K562 (cell line): Measurements from ENCODE around the gene CCDC3. TPM values are rescaled to one million over a fixed set of nuclear protein-coding genes. Genes with fewer than 3 reads are reported as not detected.

ENCODE experiments used
- ATAC-seq: fragments of 200-7000 bp; cut with Tn5 transposase; 3 replicates; pipeline ENCODE4 v1.9.1; 2020; ENCODE audit warnings: moderate library complexity
- BruUV-seq: library from RNA; stranded (reverse); fragments of 400-500 nt; replicated peaks from 2 replicates; lab custom pipeline; 2021; lab: Mats Ljungman, UMichigan
- CTCF ChIA-PET: fragments of 300-600 bp; formaldehyde crosslinking; extraction: SDS; loops from one replicate; lab custom pipeline; 2021; ENCODE audit warnings: low intra/inter-chr PET ratio; lab: Yijun Ruan, JAX
- POLR2A ChIA-PET: fragments of 300-600, 350-650 bp; sonication (Branson Sonifier 250); formaldehyde crosslinking; extraction: SDS; loops from one replicate; lab custom pipeline; 2021; ENCODE audit warnings: antibody characterized with exemption, inconsistent platforms; lab: Yijun Ruan, JAX
- DNase-seq, 4 experiments: peaks; one replicate each; pipeline versions ENCODE4 v3.0.0 to v3.0.0-alpha.2; 2011 to 2018; ENCODE audit warnings: low spot score in 3 of 4, mixed read lengths in 3 of 4; ENCODE audit errors: extremely low read depth in 1 of 4
- FAIRE-seq: peaks from 2 replicates; lab custom pipeline; 2011; peaks lifted over from hg19 to GRCh38; lab: Jason Lieb, UNC
- H2AFZ ChIP-seq: 2 replicates; pipeline ENCODE4 v1.6.0; 2011; ENCODE audit warnings: low read depth, low read length, control low read depth, inconsistent platforms
- H3K27ac ChIP-seq: fragments of 200-600 bp; 3 replicates; pipeline ENCODE4 v1.8.0; 2011; ENCODE audit warnings: low read depth, mild to moderate bottlenecking, control low read depth, inconsistent platforms, low read length, moderate library complexity, mixed read lengths; ENCODE audit errors: extremely low read depth
- H3K27me3 ChIP-seq, 2 experiments: fragments of 300-600 bp in 1 of 2; 2 replicates in 1 of 2; 3 replicates in 1 of 2; pipeline versions ENCODE4 v1.6.0 to v1.8.0; 2011; ENCODE audit warnings: inconsistent platforms in 2 of 2, low read length in 2 of 2, mild to moderate bottlenecking in 1 of 2, mixed read lengths in 1 of 2, moderate library complexity in 1 of 2; ENCODE audit not compliant: control insufficient read depth in 2 of 2, insufficient read depth in 2 of 2
- H3K36me3 ChIP-seq: fragments of 300-600 bp; 3 replicates; pipeline ENCODE4 v1.8.0; 2011; ENCODE audit warnings: mild to moderate bottlenecking, low read length, inconsistent platforms; ENCODE audit not compliant: control insufficient read depth, insufficient read depth
- H3K4me1 ChIP-seq, 2 experiments: fragments of 200-600 bp in 1 of 2; replicated peaks in 1 of 2; 2 replicates in 1 of 2; 3 replicates in 1 of 2; pipeline versions ENCODE4 v1.5.1 to v1.8.0; 2011; ENCODE audit warnings: inconsistent platforms in 2 of 2, low read length in 2 of 2, mild to moderate bottlenecking in 1 of 2, mixed read lengths in 1 of 2, moderate library complexity in 1 of 2; ENCODE audit not compliant: control insufficient read depth in 2 of 2, insufficient read depth in 2 of 2
- H3K4me2 ChIP-seq: 2 replicates; pipeline ENCODE4 v1.6.1; 2011; ENCODE audit warnings: low read length, control low read depth, inconsistent platforms, mixed read lengths; ENCODE audit not compliant: insufficient read depth
- H3K4me3 ChIP-seq: fragments of 200-600 bp; sonication (generic), shearing (Covaris generic); 2 replicates; pipeline ENCODE4 v1.5.1; 2016; ENCODE audit warnings: control low read depth, inconsistent platforms
- H3K79me2 ChIP-seq: fragments of 200-600 bp; 3 replicates; pipeline ENCODE4 v1.8.0; 2011; ENCODE audit warnings: low read length, inconsistent platforms; ENCODE audit not compliant: control insufficient read depth, insufficient read depth
- H3K9ac ChIP-seq, 2 experiments: 2 replicates each; pipeline versions ENCODE4 v1.6.0 to v1.6.1; 2011; ENCODE audit warnings: low read depth in 2 of 2, low read length in 2 of 2, control low read depth in 1 of 2, inconsistent platforms in 1 of 2, mild to moderate bottlenecking in 1 of 2, mixed read lengths in 1 of 2; ENCODE audit not compliant: insufficient read depth in 1 of 2
- H3K9me1 ChIP-seq: one replicate; pipeline ENCODE4 v1.6.0; 2011; ENCODE audit warnings: inconsistent platforms, mild to moderate bottlenecking, low read length, moderate library complexity; ENCODE audit not compliant: control insufficient read depth, insufficient read depth
- H3K9me3 ChIP-seq: replicated peaks from 2 replicates; pipeline ENCODE4 v1.5.1; 2011; ENCODE audit warnings: low read depth, low read length, inconsistent platforms; ENCODE audit not compliant: control insufficient read depth, insufficient read depth
- H4K20me1 ChIP-seq: replicated peaks from 2 replicates; pipeline ENCODE4 v1.6.1; 2011; ENCODE audit warnings: low read length, inconsistent platforms, mixed read lengths; ENCODE audit not compliant: control insufficient read depth, insufficient read depth
- CREB5 ChIP-seq: fragments of 250-450 bp; sonication (Bioruptor Pico); IDR thresholded peaks from 2 replicates; pipeline ENCODE4 v1.5.0; 2020; ENCODE audit warnings: mild to moderate bottlenecking
- ESRRB ChIP-seq: fragments of 250-450 bp; sonication (Bioruptor Pico); IDR thresholded peaks from 2 replicates; pipeline ENCODE4 v1.5.0; 2020; ENCODE audit warnings: mild to moderate bottlenecking, moderate library complexity, borderline replicate concordance
- GABPA ChIP-seq: fragments of 200-800 bp; sonication (Bioruptor generic); conservative IDR thresholded peaks from 2 replicates; pipeline ENCODE4 v1.6.1; 2016; ENCODE audit warnings: low read depth, missing genetic modification characterization, missing compliant biosample characterization
- GABPB1 ChIP-seq: sonication (generic); formaldehyde crosslinking; IDR thresholded peaks from 2 replicates; pipeline ENCODE4 v1.8.0; 2022; ENCODE audit warnings: mild to moderate bottlenecking, missing genetic modification reagents
- GABPB2 ChIP-seq: fragments of 250-450 bp; sonication (Bioruptor Pico); conservative IDR thresholded peaks from 2 replicates; pipeline ENCODE4 v1.5.1; 2021; ENCODE audit warnings: mild to moderate bottlenecking
- JUND ChIP-seq, 2 experiments: IDR thresholded peaks; 2 replicates in 1 of 2; 3 replicates in 1 of 2; pipeline ENCODE4 v1.6.1; 2011; ENCODE audit warnings: borderline replicate concordance in 2 of 2, low read depth in 2 of 2, low read length in 2 of 2, improper control_type of control experiment in 1 of 2, missing biosample characterization in 1 of 2, missing genetic modification characterization in 1 of 2, missing genetic modification reagents in 1 of 2
- NEUROD1 ChIP-seq: fragments of 150-350 bp; IDR thresholded peaks from 2 replicates; pipeline ENCODE4 v1.6.1; 2014; ENCODE audit warnings: borderline replicate concordance, low read length, low read depth; ENCODE audit not compliant: partially characterized antibody
- NFRKB ChIP-seq: fragments of 450-650 bp; IDR thresholded peaks from 2 replicates; pipeline ENCODE4 v1.6.1; 2016; ENCODE audit warnings: low read depth
- NONO ChIP-seq, 2 experiments: fragments of 200-400 bp in 1 of 2; fragments of 450-650 bp in 1 of 2; formaldehyde crosslinking in 1 of 2; IDR thresholded peaks; 2 replicates each; pipeline ENCODE4 v1.6.1; 2017; ENCODE audit warnings: low read depth in 2 of 2, mild to moderate bottlenecking in 2 of 2, moderate library complexity in 2 of 2, low read length in 1 of 2
- POLR2H ChIP-seq: IDR thresholded peaks from 2 replicates; pipeline ENCODE4 v1.6.1; 2016; ENCODE audit warnings: missing genetic modification characterization, low read depth, mild to moderate bottlenecking, control low read depth, missing compliant biosample characterization, moderate library complexity
- ZNF197 ChIP-seq: fragments of 200-800 bp; sonication (Bioruptor generic); IDR thresholded peaks from 2 replicates; pipeline ENCODE4 v1.6.1; 2016; ENCODE audit warnings: low read depth, missing genetic modification characterization, missing compliant biosample characterization
- WGBS: fragments of 100-300 bp; shearing (Covaris generic); methylation state at CpG from one replicate; pipeline ENCODE4 v1.1.6; 2016; ENCODE audit warnings: low coverage, mixed read lengths; ENCODE audit not compliant: insufficient coverage; ENCODE audit errors: missing lambda C conversion rate; 5-methylcytosine and 5-hydroxymethylcytosine counted together
- in situ Hi-C: fragments of 300-500 bp; cut with MboI; formaldehyde crosslinking; loops from 4 replicates; pipeline ENCODE4 v1.15.0; 2018; ENCODE audit warnings: inconsistent platforms, mixed read lengths
- intact Hi-C: fragments of 100-400 bp; cut with micrococcal nuclease; formaldehyde crosslinking; loops from 2 replicates; pipeline ENCODE4 v1.14.2; 2022
- polyA plus RNA-seq, 8 experiments: library from polyadenylated mRNA; depleted of rRNA in 4 of 8; stranded (reverse) in 5 of 8; unstranded in 3 of 8; fragments of >200 nt; fragmentation: Nextera tagmentation in 2 of 8; fragmentation: Illumina TruSeq in 1 of 8; extraction: Ambion mirVana in 2 of 8; extraction: Trizol in 1 of 8; gene quantifications; 2 replicates each; pipeline versions ENCODE4 v1.2.1 to v1.2.3, GENCODE V29; 2011 to 2014; ENCODE audit warnings: inconsistent platforms in 1 of 8, missing spikeins in 1 of 8
- total RNA-seq, 7 experiments: library from RNA; depleted of rRNA in 6 of 7; stranded (reverse); fragments of >200 nt in 6 of 7; fragmentation: Illumina TruSeq in 2 of 7; extraction: Trizol in 2 of 7; gene quantifications; 2 replicates each; pipeline versions ENCODE4 v1.2.1 to v1.2.3, GENCODE V29; 2011 to 2021; ENCODE audit warnings: low replicate concordance in 1 of 7

The CCDC3 gene
- total and polyA plus RNA-seq, 9 of the 15 experiments (the other 6 are each of a cell fraction or from before 2014, with no cell fraction given): not detected

- TF ChIP-seq GABPA (tag) (no peak), POLR2H (tag) (no peak), NFRKB (no peak), NEUROD1 (no peak), NONO (IDR thresholded peaks at IDR 0.05; ENCODE audit: low read depth in 2 of 2, low read length in 1 of 2) (no peak), GABPB2 (CRISPR knock-in tag) (no peak), JUND (IDR thresholded peaks at IDR 0.05; ENCODE audit: borderline replicate concordance, low read depth, low read length) (no peak), JUND (tag; IDR thresholded peaks at IDR 0.05; ENCODE audit: borderline replicate concordance, low read depth, low read length) (no peak), ZNF197 (CRISPR knock-in tag) (no peak), CREB5 (CRISPR knock-in tag) (no peak), ESRRB (CRISPR knock-in tag) (no peak), GABPB1 (CRISPR knock-in tag) (no peak)
- FAIRE-seq: no peak
- WGBS: 2% methylated on average over 9 of the region's 9 CpGs
Measured at GRCh38 chr10:12974078-12974477, 27.4 kb downstream of the CCDC3 start.

More at GRCh38 chr10:12974078-12974477, 27.4 kb downstream of the CCDC3 start:
- ATAC-seq (no peak), DNase-seq (no peak)
- Histone ChIP-seq H3K27me3 (peaks cover 8 to 29% of the 10 kb centered on the region in 2 experiments), H3K79me2 (no peaks in the 10 kb centered on the region), H3K4me3 (no peak overlapping the region), H3K9me1 (no peaks in the 10 kb centered on the region), H3K4me1 (no peaks in the 10 kb centered on the region; a peak in 1 of 5 replicates), H3K4me2 (no peak overlapping the region), H3K9ac (no peak overlapping the region), H3K36me3 (no peaks in the 10 kb centered on the region), H2AFZ (no peak overlapping the region), H4K20me1 (no peaks in the 10 kb centered on the region; the same call in 1 of the 2 replicates), H3K9me3 (no peaks in the 10 kb centered on the region), H3K27ac (no peak overlapping the region)
- POLR2A ChIA-PET: no interaction called here
- intact Hi-C loops (no loop called here), in situ Hi-C loops (no loop called here)
- CTCF ChIA-PET: no interaction called here
- no TSS peak for BruUV-seq
